ENCODE results near the gene SLC34A3.
"Not testable (repeated sequence)": the region's sequence is repeated elsewhere in the genome, so short reads cannot be mapped to it uniquely, and the experiment has no call there.

Gene SLC34A3

DNA sequence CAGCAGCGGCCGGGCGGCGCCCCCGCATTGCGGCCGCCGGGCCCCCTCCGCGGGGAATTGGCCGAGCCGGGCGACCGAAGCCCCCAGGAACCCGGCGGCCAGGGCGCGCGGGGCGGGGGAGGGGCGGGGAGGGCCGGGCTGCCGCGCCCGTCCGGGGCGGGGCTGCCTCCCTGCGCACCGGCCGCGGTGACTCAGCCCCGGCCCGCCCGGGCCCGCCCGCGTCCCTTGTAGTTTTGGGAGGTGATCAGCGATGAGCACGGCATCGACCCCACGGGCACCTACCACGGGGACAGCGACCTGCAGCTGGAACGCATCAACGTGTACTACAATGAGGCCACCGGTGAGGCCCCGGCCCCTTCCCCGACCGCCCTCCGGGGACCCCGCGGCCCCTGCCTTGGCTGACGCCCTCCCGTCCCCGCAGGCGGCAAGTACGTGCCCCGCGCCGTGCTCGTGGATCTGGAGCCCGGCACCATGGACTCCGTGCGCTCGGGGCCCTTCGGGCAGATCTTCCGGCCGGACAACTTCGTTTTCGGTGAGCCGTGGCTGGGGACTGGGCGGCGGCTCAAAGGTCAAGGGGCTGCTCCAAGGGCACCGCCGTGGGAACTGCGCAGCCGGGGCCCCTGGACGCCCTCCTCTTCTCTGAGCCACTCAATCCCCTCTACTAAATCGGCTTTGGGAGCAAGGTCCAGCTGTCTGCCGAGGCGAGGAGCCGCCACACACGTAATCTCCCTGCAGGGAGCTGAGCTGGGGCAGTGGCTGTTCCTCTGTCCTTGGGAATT, 11.0 kb downstream of the SLC34A3 start:
- DNase-seq (ENCODE audit: low read depth in 2 of 2) = peak; percentile 51 to 68

GRCh38 chr9:137242269-137243203, 11.8 kb downstream of the SLC34A3 start:
- DNase-seq (ENCODE audit: low read depth in 2 of 2) = no peak

DNA sequence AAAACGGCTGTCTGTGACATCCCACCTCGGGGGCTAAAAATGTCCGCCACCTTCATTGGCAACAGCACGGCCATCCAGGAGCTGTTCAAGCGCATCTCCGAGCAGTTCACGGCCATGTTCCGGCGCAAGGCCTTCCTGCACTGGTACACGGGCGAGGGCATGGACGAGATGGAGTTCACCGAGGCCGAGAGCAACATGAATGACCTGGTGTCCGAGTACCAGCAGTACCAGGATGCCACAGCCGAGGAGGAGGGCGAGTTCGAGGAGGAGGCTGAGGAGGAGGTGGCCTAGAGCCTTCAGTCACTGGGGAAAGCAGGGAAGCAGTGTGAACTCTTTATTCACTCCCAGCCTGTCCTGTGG, 12.5 kb downstream of the SLC34A3 start:
- DNase-seq (ENCODE audit: low read depth in 2 of 2) = not testable (repeated sequence)

- no peak for DNase-seq (ENCODE audit: low read depth in 2 of 2)
These were observed 13.2 kb downstream of the SLC34A3 start for GRCh38 chr9:137243626-137244485.

DNA sequence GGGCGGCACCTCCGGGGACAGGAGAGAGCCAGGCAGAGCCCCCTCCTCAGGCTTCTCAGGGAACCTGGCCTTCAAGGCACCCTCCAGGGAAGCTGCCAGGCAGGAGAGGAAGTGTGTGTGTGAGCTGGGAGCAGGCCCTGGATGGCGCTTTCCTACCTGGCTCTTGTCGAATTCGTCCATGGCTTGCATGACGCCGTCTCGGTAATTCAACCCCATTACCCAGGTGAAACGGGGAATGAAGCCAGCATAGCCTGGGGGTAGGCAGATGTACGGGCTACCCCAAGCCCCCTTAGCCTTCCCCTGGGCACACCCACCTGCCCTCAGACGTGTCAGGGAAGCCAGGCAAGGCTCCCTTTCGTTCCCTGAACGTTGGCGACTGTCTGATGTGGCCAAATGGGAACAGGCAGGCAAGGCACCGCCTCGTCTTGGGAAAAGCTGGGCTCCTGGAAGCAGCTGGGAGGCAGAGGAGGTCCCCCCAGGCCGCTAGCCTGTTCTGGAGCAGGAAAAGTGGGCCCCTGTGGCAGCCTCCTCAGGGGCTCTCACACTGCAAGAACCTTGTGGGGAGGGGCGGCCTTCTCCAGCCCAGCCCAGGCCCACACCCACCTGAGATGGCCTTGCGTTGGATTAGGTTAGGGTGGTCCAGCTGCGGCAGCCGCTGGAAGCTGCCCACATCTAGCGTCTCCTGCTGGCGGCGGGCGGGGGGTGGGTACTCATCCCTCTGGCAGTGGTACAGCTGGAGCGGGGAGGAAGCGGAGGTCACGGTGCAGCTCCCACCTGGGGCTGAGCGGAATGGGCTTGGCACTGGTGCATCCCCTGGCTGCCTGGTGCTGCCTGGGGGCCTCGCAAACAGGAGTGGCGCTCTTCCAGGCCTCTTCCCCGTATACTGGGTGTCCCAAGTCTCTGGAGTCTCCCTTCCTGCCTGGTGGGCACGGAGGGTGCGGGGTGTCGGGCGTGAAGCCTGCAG, 14.1 kb downstream of the SLC34A3 start:
- no peak for DNase-seq (ENCODE audit: low read depth in 2 of 2)

- DNase-seq (ENCODE audit: low read depth in 2 of 2) = no peak
These were observed 15.0 kb downstream of the SLC34A3 start for GRCh38 chr9:137245450-137246421.

DNA sequence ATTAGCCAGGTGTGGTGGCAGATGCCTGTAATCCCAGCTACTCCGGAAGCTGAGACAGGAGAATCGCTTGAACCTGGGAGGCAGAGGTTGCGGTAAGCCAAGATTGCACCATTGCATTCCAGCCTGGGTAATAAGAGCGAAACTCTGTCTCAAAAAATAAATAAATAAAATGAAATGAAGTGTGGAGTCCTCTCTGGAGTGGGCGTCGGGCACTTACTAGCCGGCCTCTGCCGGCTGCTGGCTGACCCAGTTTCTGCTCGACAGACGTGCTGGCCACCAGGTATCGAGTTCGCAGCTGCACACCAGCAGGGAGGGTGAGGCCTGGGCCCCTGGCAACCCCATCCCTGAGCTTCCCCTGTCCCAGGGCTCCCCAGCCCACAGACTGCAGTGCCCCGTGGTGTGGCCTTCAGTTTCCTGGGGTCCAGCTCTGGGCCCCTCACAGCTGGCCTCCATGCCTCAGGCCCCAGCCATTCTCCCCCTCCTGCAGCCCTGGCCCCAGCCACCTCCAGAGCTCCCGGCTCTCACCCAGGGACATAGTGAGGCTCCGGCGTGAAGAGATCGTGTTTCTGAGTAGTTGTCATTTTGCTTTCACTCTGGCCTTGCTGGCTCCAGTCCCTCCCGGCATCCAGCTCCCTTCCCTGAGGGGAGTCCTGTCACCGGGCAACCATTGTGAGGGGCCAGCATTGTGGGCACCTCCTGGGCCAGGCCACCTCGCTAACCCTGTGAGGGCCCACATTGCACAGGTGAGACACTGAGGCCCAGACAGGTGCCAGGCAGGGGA, 16.6 kb downstream of the SLC34A3 start:
- no peak for DNase-seq (ENCODE audit: low read depth in 2 of 2)

- no peak for DNase-seq (ENCODE audit: low read depth in 2 of 2)
These were observed 17.1 kb downstream of the SLC34A3 start for GRCh38 chr9:137247916-137248175.

GRCh38 chr9:137250329-137251193, 19.9 kb downstream of the SLC34A3 start:
- DNase-seq (ENCODE audit: low read depth in 2 of 2) = no peak

GRCh38 chr9:137251194-137251461, 20.4 kb downstream of the SLC34A3 start, which contains the start of gene STPG3:
STPG3 (plus strand) TSS chr9:137251286; CDS start chr9:137251287, 1 bp downstream.
- no peak for DNase-seq (ENCODE audit: low read depth in 2 of 2)

GRCh38 chr9:137251490-137252268, 21.0 kb downstream of the SLC34A3 start:
- no peak for DNase-seq (ENCODE audit: low read depth in 2 of 2)

GRCh38 chr9:137252555-137253506, 22.1 kb downstream of the SLC34A3 start:
- DNase-seq (ENCODE audit: low read depth in 2 of 2) = no peak

- DNase-seq (ENCODE audit: low read depth in 2 of 2) = no peak
These were observed 23.3 kb downstream of the SLC34A3 start for GRCh38 chr9:137253717-137254623.

- DNase-seq (ENCODE audit: low read depth in 2 of 2) = peak; percentile 95 to 99
These were observed 24.1 kb downstream of the SLC34A3 start, which contains the start of gene NELFB for GRCh38 chr9:137254624-137255447. NELFB (plus strand) TSS chr9:137255327.

All from stimulated activated CD8-positive, alpha-beta memory T cell treated with anti-CD3 and anti-CD28 coated beads, Interleukin-2, amount 100 ng/mL, for 48 hours (primary cell).